Measurements from ENCODE around the gene LSM7.

GRCh38 chr19:2340496-2341243 is 12.3 kb upstream of the LSM7 start:
- TF ChIP-seq POLR2A (IDR thresholded peaks at IDR 0.05; ENCODE audit: low read length): no peak
- no peak for TF ChIP-seq GATA1 (IDR thresholded peaks at IDR 0.05; ENCODE audit: low read depth, low read length)

Data from erythroblast (primary cell).